Common myeloid progenitor, CD34-positive (primary cell): ENCODE measurements around the gene RS1.

Experiments
- CTCF ChIA-PET: fragments of 350-600 bp; sonication (Branson Sonifier 250); formaldehyde crosslinking; loops from one replicate; lab custom pipeline; 2021; ENCODE audit warnings: antibody characterized with exemption; lab: Charles Lee
- POLR2A ChIA-PET: fragments of 350-600 bp; sonication (Branson Sonifier 250); formaldehyde crosslinking; loops from one replicate; lab custom pipeline; 2021; ENCODE audit warnings: antibody characterized with exemption; lab: Charles Lee
- DNase-seq, 3 donors: peaks; one replicate each; pipeline versions ENCODE4 v3.0.0 to v3.0.0-alpha.2; 2013
- H3K27ac ChIP-seq, 2 experiments: 1 replicate in 1 of 2; 2 replicates in 1 of 2; pipeline ENCODE4 v1.7.0; 2013; ENCODE audit warnings: inconsistent platforms in 2 of 2, low read length in 2 of 2, mild to moderate bottlenecking in 2 of 2, low read depth in 1 of 2, moderate library complexity in 1 of 2; ENCODE audit not compliant: severe bottlenecking in 2 of 2, insufficient read depth in 1 of 2, poor library complexity in 1 of 2
- H3K27me3 ChIP-seq, 5 experiments: replicated peaks in 2 of 5; 1 replicate in 3 of 5; 2 replicates in 2 of 5; pipeline versions ENCODE4 v1.6.1 to v1.7.0; 2013; ENCODE audit warnings: low read length in 4 of 5, mild to moderate bottlenecking in 2 of 5, moderate library complexity in 2 of 5, inconsistent platforms in 1 of 5; ENCODE audit not compliant: insufficient read depth in 5 of 5, control insufficient read depth in 4 of 5
- H3K36me3 ChIP-seq, 4 experiments: 1 replicate in 2 of 4; 2 replicates in 2 of 4; pipeline versions ENCODE4 v1.6.1 to v1.7.0; 2013; ENCODE audit warnings: low read length in 3 of 4, control low read depth in 1 of 4, mild to moderate bottlenecking in 1 of 4; ENCODE audit not compliant: control insufficient read depth in 4 of 4, insufficient read depth in 4 of 4
- H3K4me1 ChIP-seq, 4 experiments: 1 replicate in 3 of 4; 2 replicates in 1 of 4; pipeline versions ENCODE4 v1.6.1 to v1.7.1; 2013; ENCODE audit warnings: low read length in 3 of 4, mild to moderate bottlenecking in 3 of 4, control low read depth in 1 of 4, inconsistent platforms in 1 of 4, moderate library complexity in 1 of 4; ENCODE audit not compliant: control insufficient read depth in 4 of 4, insufficient read depth in 4 of 4; ENCODE audit errors: control extremely low read depth in 1 of 4
- H3K4me3 ChIP-seq, 7 experiments: 1 replicate in 4 of 7; 2 replicates in 3 of 7; pipeline versions ENCODE4 v1.5.1 to v1.7.0; 2013; ENCODE audit warnings: mild to moderate bottlenecking in 7 of 7, low read length in 6 of 7, moderate library complexity in 6 of 7, inconsistent platforms in 2 of 7, low read depth in 2 of 7, control low read depth in 1 of 7; ENCODE audit not compliant: insufficient read depth in 4 of 7, control insufficient read depth in 1 of 7; ENCODE audit errors: extremely low read depth in 1 of 7
- H3K9me3 ChIP-seq, 5 experiments: 1 replicate in 4 of 5; 2 replicates in 1 of 5; pipeline versions ENCODE4 v1.6.1 to v1.7.1; 2013; ENCODE audit warnings: low read length in 4 of 5, mild to moderate bottlenecking in 2 of 5, inconsistent platforms in 1 of 5, low read depth in 1 of 5, moderate library complexity in 1 of 5; ENCODE audit not compliant: control insufficient read depth in 4 of 5, insufficient read depth in 2 of 5; ENCODE audit errors: control extremely low read depth in 1 of 5
- WGBS: methylation state at CpG from one replicate; pipeline ENCODE4 v1.1.5; 2013; ENCODE audit not compliant: insufficient coverage; 5-methylcytosine and 5-hydroxymethylcytosine counted together

RS1 gene

GRCh38 chrX:18638398-18638797 is 33.5 kb downstream of the RS1 start:
- ChIA-PET POLR2A (no interaction called here), CTCF (no interaction called here)
- no peaks in the 10 kb centered on the region for H3K4me1 ChIP-seq
- H3K27ac ChIP-seq, result no peak overlapping the region
- WGBS, result 100% methylated on average over 1 of the region's 2 CpGs
- H3K36me3 ChIP-seq, result peaks cover 0 to 3% (median 0%) of the 10 kb centered on the region in 4 experiments
- H3K27me3 ChIP-seq, result no peaks in the 10 kb centered on the region
- H3K9me3 ChIP-seq, result no peaks in the 10 kb centered on the region
- H3K4me3 ChIP-seq, result no peak overlapping the region
- DNase-seq, result no peak

- WGBS, result 91% methylated on average over 8 of the region's 8 CpGs
- Histone ChIP-seq H3K36me3 (peaks cover 0 to 3% (median 1%) of the 10 kb centered on the region in 4 experiments), H3K27me3 (no peaks in the 10 kb centered on the region), H3K4me3 (no peak overlapping the region), H3K27ac (no peak overlapping the region), H3K9me3 (no peaks in the 10 kb centered on the region), H3K4me1 (no peaks in the 10 kb centered on the region)
- CTCF ChIA-PET, result no interaction called here
- DNase-seq, result no peak
- POLR2A ChIA-PET, result no interaction called here
Observed at GRCh38 chrX:18630934-18631333, 41.0 kb downstream of the RS1 start.

GRCh38 chrX:18624599-18624998 is 47.3 kb downstream of the RS1 start:
- H3K4me1 ChIP-seq, result no peaks in the 10 kb centered on the region
- H3K4me3 ChIP-seq, result no peak overlapping the region
- no peak overlapping the region for H3K27ac ChIP-seq
- ChIA-PET CTCF (no interaction called here), POLR2A (interaction anchor here (0.5 kb wide), 1 partner anchor 53 kb away, joined by 3 read pairs; no protein-coding TSS in a partner anchor)
- no peak for DNase-seq
- peaks cover 0 to 2% (median 0%) of the 10 kb centered on the region in 4 experiments for H3K36me3 ChIP-seq
- no peaks in the 10 kb centered on the region for H3K9me3 ChIP-seq
- WGBS, result 94% methylated on average over 2 of the region's 2 CpGs
- H3K27me3 ChIP-seq, result no peaks in the 10 kb centered on the region

GRCh38 chrX:18620349-18620748 is 51.6 kb downstream of the RS1 start:
- Histone ChIP-seq H3K4me1 (no peaks in the 10 kb centered on the region), H3K27me3 (no peaks in the 10 kb centered on the region), H3K27ac (no peak overlapping the region), H3K9me3 (no peaks in the 10 kb centered on the region), H3K36me3 (no peaks in the 10 kb centered on the region), H3K4me3 (no peak overlapping the region)
- CTCF ChIA-PET, result no interaction called here
- POLR2A ChIA-PET, result no interaction called here
- DNase-seq, result no peak
- 87% methylated on average over 7 of the region's 8 CpGs for WGBS

GRCh38 chrX:18619288-18619687 is 52.6 kb downstream of the RS1 start:
- Histone ChIP-seq H3K27ac (no peak overlapping the region), H3K27me3 (no peaks in the 10 kb centered on the region), H3K4me3 (no peak overlapping the region), H3K9me3 (no peaks in the 10 kb centered on the region), H3K36me3 (no peaks in the 10 kb centered on the region), H3K4me1 (no peaks in the 10 kb centered on the region)
- DNase-seq, result no peak
- no CpG with 5 or more reads among the region's 2 CpGs for WGBS
- ChIA-PET CTCF (no interaction called here), POLR2A (no interaction called here)

GRCh38 chrX:18617407-18617750 is 54.5 kb downstream of the RS1 start:
- no peak for DNase-seq
- Histone ChIP-seq H3K27ac (no peak overlapping the region), H3K9me3 (no peaks in the 10 kb centered on the region), H3K4me3 (no peak overlapping the region), H3K4me1 (no peaks in the 10 kb centered on the region), H3K27me3 (no peaks in the 10 kb centered on the region), H3K36me3 (no peaks in the 10 kb centered on the region)
- CTCF ChIA-PET, result interaction anchor here (1.0 kb wide), 1 partner anchor 11 kb away, joined by 3 read pairs; no protein-coding TSS in a partner anchor
- POLR2A ChIA-PET, result no interaction called here
- 93% methylated on average over 4 of the region's 5 CpGs for WGBS

GRCh38 chrX:18616688-18617406 is 55.1 kb downstream of the RS1 start:
- ChIA-PET CTCF (interaction anchor here (1.0 kb wide), 1 partner anchor 11 kb away, joined by 3 read pairs; no protein-coding TSS in a partner anchor), POLR2A (no interaction called here)
- H3K9me3 ChIP-seq, result no peaks in the 10 kb centered on the region
- H3K27ac ChIP-seq, result no peak overlapping the region
- no peaks in the 10 kb centered on the region for H3K4me1 ChIP-seq
- no peak overlapping the region for H3K4me3 ChIP-seq
- DNase-seq, result no peak
- no peaks in the 10 kb centered on the region for H3K36me3 ChIP-seq
- no peaks in the 10 kb centered on the region for H3K27me3 ChIP-seq
- 89% methylated on average over 4 of the region's 8 CpGs for WGBS
